Transverse colon (tissue), 4 donors: ENCODE results near the gene BAIAP2.

Experiments used
- CTCF ChIP-seq, 5 experiments: fragments of 200-600 bp in 3 of 5; fragments of 450-650 bp in 2 of 5; sonication (generic) in 3 of 5; IDR thresholded peaks; 1 replicate in 2 of 5; 2 replicates in 3 of 5; pipeline ENCODE4 v1.5.1; 2016 to 2017; ENCODE audit warnings: antibody characterized with exemption in 5 of 5, inconsistent platforms in 3 of 5, mild to moderate bottlenecking in 2 of 5, moderate library complexity in 1 of 5
- EP300 ChIP-seq: sonication (generic); formaldehyde crosslinking; IDR thresholded peaks from one replicate; pipeline ENCODE4 v1.6.1; 2017; ENCODE audit warnings: antibody characterized with exemption, low read depth
- POLR2A ChIP-seq: fragments of 450-650 bp; IDR thresholded peaks from one replicate; pipeline ENCODE4 v1.6.1; 2016; ENCODE audit warnings: antibody characterized with exemption, mild to moderate bottlenecking, moderate library complexity
- POLR2AphosphoS5 ChIP-seq, 3 donors: sonication (generic); formaldehyde crosslinking; IDR thresholded peaks; one replicate each; pipeline ENCODE4 v1.6.1; 2016; ENCODE audit warnings: antibody characterized with exemption in 3 of 3

GRCh38 chr17:81129711-81130367, 94.9 kb downstream of the BAIAP2 start:
- no peak for TF ChIP-seq CTCF (IDR thresholded peaks at IDR 0.05)
- TF ChIP-seq POLR2AphosphoS5 (IDR thresholded peaks at IDR 0.05), result no peak
- no peak for TF ChIP-seq POLR2A
- TF ChIP-seq EP300, result no peak
